BJ (cell line): ENCODE measurements around the gene LRP1-AS. TPM values are rescaled to one million over a fixed set of nuclear protein-coding genes. Genes with fewer than 3 reads are reported as not detected.

Experiments used
- CTCF ChIA-PET: fragments of 350-600 bp; formaldehyde crosslinking; extraction: SDS; loops from one replicate; lab custom pipeline; 2021; ENCODE audit warnings: antibody characterized with exemption, inconsistent platforms; lab: Yijun Ruan, JAX
- POLR2A ChIA-PET: fragments of 300-600 bp; sonication (Branson Sonifier 250); formaldehyde crosslinking; extraction: SDS; loops from one replicate; lab custom pipeline; 2021; ENCODE audit warnings: antibody characterized with exemption; lab: Charles Lee
- DNase-seq: peaks from one replicate; pipeline ENCODE4 v3.0.0-alpha.2; 2011; ENCODE audit warnings: low read depth
- H3K27me3 ChIP-seq: 2 replicates; pipeline ENCODE4 v1.6.0; 2011; ENCODE audit warnings: low read length; ENCODE audit not compliant: control insufficient read depth, insufficient read depth
- H3K36me3 ChIP-seq: 2 replicates; pipeline ENCODE4 v1.5.1; 2011; ENCODE audit warnings: low read length; ENCODE audit not compliant: control insufficient read depth, insufficient read depth
- H3K4me3 ChIP-seq: 2 replicates; pipeline ENCODE4 v1.5.1; 2011; ENCODE audit warnings: low read depth, mild to moderate bottlenecking, control low read depth, low read length
- polyA plus RNA-seq: library from polyadenylated mRNA; depleted of rRNA; stranded (reverse); fragments of >200 nt; gene quantifications from 2 replicates; pipeline ENCODE4 v1.2.3, GENCODE V29; 2011
- TF ChIP-seq, protein P1 (sequence below): IDR thresholded peaks from 2 replicates; pipeline ENCODE4 v1.5.1; 2011; ENCODE audit warnings: low read depth, mild to moderate bottlenecking, control low read depth, inconsistent platforms, low read length, moderate library complexity; ENCODE audit not compliant: insufficient read depth

The LRP1-AS gene
- polyA plus RNA-seq, 1 experiment = not detected

DNA sequence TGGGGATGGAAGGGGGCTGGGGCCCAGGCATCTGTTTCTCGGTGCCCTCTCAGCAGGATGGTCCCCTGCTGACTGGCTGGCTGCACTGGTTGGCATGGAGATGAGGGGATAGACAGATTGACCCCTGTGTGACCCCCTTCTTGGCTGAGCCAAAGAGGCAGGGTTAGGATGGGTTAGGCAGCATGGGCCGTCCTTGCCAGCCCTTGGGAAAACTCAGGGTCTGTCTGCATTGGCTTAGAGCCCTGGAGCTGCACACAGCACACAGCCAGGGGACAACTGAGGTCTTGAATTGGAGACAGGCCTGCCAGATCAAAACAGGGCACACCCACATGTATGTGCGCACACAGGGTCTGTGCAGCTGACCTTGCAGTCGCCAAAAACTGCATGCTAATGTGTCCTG is 11.2 kb upstream of the LRP1-AS start:
- Histone ChIP-seq H3K4me3 (no peak overlapping the region), H3K27me3 (no peaks in the 10 kb centered on the region), H3K36me3 (peaks cover 79% of the 10 kb centered on the region)
- POLR2A ChIA-PET = interaction anchor here (0.5 kb wide), 1 partner anchor 25 kb away, joined by 4 read pairs; no protein-coding TSS in a partner anchor
- CTCF ChIA-PET = interaction anchor here (1.3 to 2.6 kb wide), 5 partner anchors 11 to 34 kb away, joined by 4 to 9 read pairs (median 7); no protein-coding TSS in a partner anchor
- TF ChIP-seq, protein P1, sequence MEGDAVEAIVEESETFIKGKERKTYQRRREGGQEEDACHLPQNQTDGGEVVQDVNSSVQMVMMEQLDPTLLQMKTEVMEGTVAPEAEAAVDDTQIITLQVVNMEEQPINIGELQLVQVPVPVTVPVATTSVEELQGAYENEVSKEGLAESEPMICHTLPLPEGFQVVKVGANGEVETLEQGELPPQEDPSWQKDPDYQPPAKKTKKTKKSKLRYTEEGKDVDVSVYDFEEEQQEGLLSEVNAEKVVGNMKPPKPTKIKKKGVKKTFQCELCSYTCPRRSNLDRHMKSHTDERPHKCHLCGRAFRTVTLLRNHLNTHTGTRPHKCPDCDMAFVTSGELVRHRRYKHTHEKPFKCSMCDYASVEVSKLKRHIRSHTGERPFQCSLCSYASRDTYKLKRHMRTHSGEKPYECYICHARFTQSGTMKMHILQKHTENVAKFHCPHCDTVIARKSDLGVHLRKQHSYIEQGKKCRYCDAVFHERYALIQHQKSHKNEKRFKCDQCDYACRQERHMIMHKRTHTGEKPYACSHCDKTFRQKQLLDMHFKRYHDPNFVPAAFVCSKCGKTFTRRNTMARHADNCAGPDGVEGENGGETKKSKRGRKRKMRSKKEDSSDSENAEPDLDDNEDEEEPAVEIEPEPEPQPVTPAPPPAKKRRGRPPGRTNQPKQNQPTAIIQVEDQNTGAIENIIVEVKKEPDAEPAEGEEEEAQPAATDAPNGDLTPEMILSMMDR = no peak
- DNase-seq = no peak

DNA sequence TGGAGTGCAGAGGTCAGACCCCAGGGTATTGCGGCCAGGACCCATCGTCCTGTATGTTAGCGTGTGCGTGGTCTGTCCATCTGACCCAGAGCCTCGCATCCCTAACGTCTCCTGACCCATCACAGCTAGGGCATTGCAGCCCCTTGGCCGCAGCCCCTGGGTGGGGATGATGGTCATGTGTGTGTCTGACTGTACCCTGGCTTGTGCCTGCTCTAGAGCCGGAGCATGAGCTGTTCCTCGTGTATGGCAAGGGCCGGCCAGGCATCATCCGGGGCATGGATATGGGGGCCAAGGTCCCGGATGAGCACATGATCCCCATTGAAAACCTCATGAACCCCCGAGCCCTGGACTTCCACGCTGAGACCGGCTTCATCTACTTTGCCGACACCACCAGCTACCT is 10.8 kb upstream of the LRP1-AS start:
- ChIA-PET CTCF (interaction anchor here (1.3 to 2.6 kb wide), 5 partner anchors 11 to 34 kb away, joined by 4 to 9 read pairs (median 7); no protein-coding TSS in a partner anchor), POLR2A (interaction anchor here (0.5 kb wide), 1 partner anchor 25 kb away, joined by 4 read pairs; no protein-coding TSS in a partner anchor)
- no peak for DNase-seq
- Histone ChIP-seq H3K27me3 (no peaks in the 10 kb centered on the region), H3K36me3 (peaks cover 79% of the 10 kb centered on the region), H3K4me3 (no peak overlapping the region)
- TF ChIP-seq, protein P1 = no peak

DNA sequence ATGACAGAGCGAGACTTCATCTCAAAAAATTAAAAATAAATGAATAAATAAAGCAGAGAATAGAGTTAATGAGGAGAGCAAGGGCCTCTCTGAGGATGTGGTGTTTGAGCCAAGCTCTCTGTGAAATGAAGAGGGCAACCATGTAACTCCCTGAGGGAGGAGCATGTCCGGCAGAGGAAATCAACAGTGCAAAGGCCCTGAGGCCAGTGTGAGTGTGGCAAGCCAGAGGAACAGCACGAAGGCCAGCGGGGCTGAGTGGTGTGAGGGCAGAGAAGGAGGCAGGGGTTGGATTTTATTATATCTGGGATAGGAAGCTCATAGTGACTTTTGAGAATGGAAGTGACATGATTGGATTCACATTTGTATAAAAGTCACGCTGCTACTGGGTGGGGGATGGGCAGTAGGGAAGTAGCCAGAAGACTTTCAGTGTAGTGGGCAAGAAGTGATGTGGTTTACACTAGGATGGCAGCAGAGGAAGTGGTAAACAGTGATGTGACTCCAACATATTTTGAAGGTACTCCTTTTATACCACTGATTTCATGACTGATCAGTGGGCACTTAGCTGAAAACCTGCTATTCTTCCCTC is 10.3 kb upstream of the LRP1-AS start:
- H3K4me3 ChIP-seq = no peak overlapping the region
- DNase-seq = no peak
- no peaks in the 10 kb centered on the region for H3K27me3 ChIP-seq
- ChIA-PET CTCF (interaction anchor here (0.6 to 2.6 kb wide), 6 partner anchors 12 to 426 kb away, joined by 4 to 9 read pairs (median 7); no protein-coding TSS in a partner anchor), POLR2A (no interaction called here)
- TF ChIP-seq, protein P1 = no peak
- H3K36me3 ChIP-seq = peaks cover 79% of the 10 kb centered on the region

DNA sequence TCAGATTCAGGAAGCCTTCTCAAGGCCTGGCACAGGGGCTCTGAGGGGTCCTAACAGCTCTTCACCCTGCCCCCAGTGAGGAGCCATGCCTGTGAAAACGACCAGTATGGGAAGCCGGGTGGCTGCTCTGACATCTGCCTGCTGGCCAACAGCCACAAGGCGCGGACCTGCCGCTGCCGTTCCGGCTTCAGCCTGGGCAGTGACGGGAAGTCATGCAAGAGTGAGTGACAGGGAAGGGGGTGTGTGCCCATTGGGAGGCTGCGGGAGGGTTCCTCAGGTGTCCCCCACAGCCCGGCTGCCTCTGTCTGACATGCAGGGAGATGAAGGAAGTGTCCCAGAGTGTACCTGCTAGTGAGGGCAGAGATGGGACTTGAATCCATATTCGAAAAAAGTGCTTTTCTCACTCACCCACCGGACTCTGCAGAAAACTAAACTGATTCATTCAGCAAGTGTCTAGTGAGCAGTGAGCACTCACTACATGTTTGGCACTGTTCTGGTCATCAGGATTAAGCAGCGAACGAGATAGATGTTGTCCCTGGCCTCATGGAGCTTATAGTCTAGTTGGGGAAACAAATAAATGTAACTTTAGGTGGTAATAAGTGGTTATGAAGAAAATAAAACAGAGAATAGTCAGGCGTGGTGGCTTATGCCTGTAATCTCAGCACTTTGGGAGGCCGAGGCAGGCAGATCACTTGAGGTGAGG is 9.4 kb upstream of the LRP1-AS start:
- Histone ChIP-seq H3K36me3 (peaks cover 73% of the 10 kb centered on the region), H3K4me3 (no peak overlapping the region), H3K27me3 (no peaks in the 10 kb centered on the region)
- POLR2A ChIA-PET = no interaction called here
- TF ChIP-seq, protein P1 = no peak
- CTCF ChIA-PET = interaction anchor here (0.6 to 2.6 kb wide), 3 partner anchors 16 to 427 kb away, joined by 4 to 9 read pairs (median 7); no protein-coding TSS in a partner anchor
- DNase-seq = no peak

DNA sequence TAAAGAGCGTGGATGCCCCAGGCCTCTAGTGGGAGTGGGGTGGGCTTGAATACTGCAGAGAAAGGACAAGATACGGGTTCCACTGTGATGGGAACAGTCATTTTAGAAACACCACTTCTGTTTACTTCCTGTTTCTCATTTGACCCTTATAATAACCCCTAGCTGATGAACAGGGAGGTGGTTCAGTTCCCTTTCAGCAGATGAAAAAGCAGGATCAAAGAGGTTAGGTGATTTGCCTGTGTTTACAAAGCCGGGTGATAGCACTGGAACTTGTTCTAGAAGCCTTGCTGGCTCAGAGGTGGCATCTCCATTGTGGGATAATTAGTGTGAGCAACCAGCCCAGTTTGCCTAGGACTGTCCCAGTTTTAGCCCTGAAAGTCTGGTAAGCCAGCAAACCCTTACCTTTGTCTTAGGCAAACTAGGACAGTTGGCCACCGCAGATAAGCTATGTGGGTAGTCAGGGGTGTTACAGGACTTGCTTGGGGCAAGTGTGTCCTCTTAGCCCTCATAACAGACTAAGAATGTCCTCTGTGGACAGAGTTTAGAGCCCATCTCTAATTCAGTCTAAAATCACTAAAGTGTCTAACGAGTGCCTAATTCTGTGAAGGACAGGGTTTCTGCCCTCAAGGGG is 7.5 kb upstream of the LRP1-AS start:
- peaks cover 59% of the 10 kb centered on the region for H3K36me3 ChIP-seq
- ChIA-PET POLR2A (interaction anchor here (0.6 kb wide), 1 partner anchor 25 kb away, joined by 3 read pairs; no protein-coding TSS in a partner anchor), CTCF (interaction anchor here (1.9 kb wide), 1 partner anchor 21 kb away, joined by 6 read pairs; no protein-coding TSS in a partner anchor)
- no peak overlapping the region for H3K4me3 ChIP-seq
- DNase-seq = no peak
- TF ChIP-seq, protein P1 = no peak
- H3K27me3 ChIP-seq = no peaks in the 10 kb centered on the region
